GM21529 (cell line): ENCODE results near the gene PLEKHA7.
"Not testable (repeated sequence)": the region's sequence is repeated elsewhere in the genome, so short reads cannot be mapped to it uniquely, and the experiment has no call there.

Source experiments
- ATAC-seq: cut with Tn5 transposase; IDR thresholded peaks from one replicate; pipeline ENCODE4 v1.9.1; 2021; ENCODE audit not compliant: unreplicated experiment

The PLEKHA7 gene

DNA sequence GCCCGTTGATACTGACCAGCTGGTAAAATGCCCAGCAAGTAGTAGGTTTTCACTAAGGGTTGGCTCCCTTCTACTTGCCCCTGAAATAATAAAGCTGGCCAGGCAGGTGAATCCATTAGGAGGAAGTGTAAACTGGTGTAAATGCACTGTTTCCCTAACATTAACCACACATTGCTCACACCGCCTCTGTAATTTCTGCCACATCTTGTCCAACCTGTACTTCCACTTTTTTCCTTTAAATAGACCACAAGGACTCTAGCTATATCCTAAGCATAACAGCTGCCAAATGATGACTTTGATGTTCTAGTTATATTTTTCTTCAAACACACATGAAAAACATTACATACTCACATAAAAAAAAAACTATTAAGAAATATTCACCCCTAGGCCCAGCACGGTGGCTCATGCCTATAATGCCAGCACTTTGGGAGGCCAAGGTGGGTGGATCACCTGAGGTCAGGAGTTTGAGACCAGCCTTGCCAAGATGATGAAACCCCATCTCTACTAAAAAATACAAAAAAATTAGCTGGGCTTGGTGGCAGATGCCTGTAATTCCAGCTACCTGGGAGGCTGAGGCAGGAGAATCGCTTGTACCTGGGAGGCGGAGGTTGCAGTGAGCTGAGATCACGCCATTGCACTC is 95.6 kb downstream of the PLEKHA7 start:
- ATAC-seq: not testable (repeated sequence)

DNA sequence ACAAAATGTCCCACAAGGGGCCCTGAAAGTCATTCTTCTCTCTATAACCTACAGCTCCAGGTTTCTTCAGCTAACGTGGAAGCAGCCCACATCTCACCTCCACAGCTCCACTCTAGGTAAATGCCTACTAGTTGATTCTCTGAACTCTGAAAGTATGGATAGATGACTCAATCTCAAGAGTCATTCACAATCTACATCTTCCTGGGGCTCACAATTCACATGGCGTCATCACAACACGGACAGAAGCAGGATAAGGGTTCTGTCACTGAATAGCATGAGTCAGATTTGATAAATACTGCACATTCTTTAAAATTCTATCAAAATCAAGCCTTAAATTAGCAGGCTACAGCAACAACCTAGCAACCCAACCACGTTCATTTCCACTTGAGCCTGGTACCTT is 96.3 kb downstream of the PLEKHA7 start:
- no peak for ATAC-seq

DNA sequence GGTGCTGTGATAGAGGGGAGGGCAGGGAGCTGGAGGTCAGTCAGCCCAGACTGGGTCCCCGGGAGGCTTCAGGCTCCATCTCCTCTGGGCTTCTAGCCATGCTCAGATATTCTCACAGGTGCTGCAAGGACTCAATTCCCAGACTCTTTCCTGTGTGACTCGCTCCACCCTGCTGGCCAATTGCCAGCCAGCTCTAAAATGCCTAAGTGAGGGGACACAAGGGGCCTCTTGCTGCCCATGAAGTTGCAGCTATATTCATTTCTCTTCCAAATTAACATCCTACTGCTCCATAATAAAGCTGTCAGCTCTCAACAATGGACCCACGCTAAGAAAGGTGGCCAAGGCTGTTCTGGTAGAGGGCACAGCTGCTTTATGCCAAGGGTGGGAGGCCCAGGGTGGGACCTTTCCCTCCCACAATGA is 101.5 kb downstream of the PLEKHA7 start:
- no peak for ATAC-seq

DNA sequence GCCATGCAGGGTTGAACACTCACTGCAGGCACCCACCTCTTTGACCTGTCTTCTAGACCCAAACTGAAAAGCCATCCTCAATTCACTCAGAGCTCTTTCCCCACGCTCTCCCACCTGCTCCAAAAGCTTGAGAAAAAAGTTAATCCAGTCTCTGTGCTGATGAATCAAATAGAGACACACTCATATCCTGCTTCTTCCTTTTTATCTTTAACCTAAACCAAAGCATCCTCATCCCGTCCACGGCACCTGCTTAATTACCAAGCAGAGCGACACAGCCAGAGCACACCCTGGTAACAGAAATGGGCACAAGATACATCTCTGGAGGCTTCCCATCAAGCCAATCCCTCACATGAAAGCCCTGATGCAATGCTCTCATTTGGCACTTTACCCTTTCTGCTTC is 102.6 kb downstream of the PLEKHA7 start:
- no peak for ATAC-seq

DNA sequence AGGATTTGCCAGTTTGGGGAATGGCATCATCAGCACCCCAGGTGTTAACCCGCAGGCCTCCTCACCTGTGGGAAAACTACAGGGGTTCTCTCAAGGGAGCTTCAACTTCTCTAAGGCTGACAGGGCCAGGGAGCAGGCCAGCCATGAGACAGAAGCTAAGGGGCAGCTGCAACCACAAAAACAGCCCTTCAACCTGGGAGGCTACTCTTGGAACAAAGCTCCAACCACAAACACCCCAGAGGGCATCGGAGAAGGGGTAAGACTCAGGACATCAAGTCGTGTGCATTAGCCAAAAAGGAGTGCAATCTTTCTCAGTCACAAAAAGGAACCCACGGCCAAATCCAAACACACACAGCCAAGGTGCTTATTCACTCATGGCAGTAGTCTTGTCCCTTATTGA is 103.0 kb downstream of the PLEKHA7 start:
- ATAC-seq: no peak

DNA sequence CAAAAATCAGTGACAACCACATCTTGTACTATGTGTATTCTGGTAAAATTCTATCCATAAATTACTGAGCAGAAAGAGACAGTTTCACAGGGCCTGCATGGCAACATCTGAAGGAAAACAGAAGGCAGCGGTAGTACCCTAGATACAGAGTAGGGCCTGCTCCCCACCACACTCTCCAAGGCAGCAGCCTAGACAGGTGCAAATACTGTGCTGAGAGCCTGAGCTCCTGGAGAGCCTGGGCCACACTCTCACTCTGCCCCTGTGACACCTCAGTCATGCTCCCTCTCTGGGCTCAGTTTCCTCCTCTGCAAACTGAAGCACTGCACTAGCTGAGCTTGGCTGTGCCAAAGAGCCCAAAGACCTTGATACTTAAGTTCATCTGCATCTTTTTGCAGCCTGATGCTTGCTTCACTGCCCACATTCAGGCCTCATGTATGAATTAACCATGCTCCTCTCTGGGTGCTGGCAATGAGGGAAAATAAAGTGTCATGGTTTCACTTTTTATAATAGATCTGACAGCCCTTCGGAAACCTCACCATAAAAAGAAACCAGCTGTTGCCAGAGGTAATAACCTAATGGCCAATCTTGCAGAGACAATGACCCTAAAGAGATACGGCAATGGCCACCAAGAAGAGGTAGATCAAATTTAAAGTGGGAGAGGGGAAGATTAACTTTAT is 104.7 kb downstream of the PLEKHA7 start:
- peak; percentile 80 for ATAC-seq

DNA sequence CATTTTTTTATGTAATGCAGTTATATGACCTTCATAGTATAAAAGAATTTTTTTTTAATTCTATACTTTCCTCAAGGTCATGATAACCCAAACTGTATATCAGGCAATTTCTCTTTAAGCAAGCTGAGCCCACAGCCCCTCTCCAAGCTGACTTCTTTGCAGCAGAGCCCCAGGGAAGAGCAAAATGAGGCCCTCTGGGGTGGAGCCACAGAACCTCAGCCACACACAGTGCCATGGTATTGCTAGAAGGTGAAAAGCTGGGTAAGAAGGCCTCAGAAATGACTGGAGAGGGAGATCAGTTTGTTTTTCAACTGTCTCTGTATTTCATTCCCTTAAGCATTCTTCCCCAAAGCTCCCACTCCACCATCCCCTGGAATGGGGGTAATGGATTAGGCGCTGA is 108.8 kb downstream of the PLEKHA7 start:
- ATAC-seq: no peak

DNA sequence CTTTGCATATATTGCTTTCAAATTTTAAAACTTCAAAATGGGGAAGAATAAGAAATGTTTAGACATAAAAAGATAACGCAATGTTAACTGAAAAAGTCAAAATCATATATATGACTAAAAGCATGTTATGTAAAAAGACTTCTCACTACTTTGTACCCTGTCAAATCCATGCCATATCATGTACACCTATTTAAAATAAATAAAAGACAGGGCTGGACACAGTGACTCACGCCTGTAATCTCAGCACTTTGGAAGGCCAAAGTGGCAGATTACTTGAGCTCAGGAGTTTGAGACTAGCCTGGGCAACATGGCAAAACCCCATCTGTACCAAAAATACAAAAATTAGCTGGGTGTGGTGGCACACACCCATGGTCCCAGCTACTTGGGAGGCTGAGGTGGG is 109.5 kb downstream of the PLEKHA7 start:
- not testable (repeated sequence) for ATAC-seq

DNA sequence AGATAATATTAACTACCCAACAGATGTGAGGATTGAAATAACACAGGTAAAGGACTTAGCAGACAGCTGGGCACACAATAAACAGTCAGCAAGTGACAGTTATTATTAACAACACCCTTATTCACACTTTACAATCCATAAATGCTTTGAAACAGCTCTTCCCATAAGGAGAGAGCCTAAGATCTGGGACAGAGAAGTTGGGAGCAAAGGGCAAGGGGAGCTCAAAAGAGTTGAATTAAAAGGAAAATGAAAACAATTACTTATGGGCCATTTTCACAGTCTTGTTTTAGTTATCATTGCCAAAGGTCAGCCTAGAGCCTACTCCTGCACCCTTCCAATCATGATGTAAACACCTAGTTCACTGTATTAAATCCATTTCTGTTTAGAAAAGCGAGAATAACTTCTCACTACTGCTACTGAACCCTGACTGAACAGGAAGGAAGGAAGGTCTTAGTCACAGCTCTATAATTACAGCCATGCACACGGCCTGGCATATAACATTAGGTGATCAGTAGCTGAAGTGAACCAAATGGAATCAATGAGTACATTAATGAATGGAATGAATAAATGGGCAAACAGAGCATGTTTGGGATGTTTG is 111.3 kb downstream of the PLEKHA7 start:
- ATAC-seq: peak; percentile 68

DNA sequence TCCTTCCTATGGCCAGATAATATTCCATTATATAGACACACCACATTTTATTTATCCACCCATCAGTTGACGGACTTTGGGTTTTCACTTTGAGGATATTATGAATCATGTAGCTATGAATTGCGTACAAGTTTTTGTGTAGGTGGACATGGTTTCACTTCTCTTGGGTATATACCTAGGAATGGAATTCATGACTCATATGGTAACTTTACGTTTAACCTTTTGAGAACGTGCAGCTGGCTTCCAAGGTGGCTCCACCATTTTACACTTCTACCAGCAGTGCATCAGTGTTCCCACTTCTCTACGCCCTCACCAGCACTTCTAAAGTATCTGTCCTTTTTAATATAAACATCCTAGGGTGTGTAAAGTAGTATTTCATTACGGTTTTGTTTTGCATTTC is 112.0 kb downstream of the PLEKHA7 start:
- ATAC-seq: peak; percentile 82

DNA sequence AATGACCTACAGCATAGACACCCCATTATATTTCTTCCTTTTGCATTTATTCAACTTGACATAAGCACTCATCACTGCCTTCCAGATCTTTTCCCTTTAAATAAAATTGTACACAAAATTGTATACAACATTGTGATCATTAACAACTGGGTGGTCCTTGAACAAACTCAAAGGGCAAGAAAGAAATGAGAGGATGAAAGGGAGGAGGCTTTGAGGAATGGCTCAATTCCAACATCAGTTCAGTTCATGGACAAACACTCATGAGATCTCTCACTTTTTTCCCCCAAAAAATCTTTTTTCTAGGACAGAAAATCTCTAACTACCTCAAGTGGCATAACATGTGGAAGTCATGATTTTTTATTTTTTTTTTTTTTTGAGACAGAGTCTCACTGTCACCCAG is 113.7 kb downstream of the PLEKHA7 start:
- ATAC-seq: no peak

DNA sequence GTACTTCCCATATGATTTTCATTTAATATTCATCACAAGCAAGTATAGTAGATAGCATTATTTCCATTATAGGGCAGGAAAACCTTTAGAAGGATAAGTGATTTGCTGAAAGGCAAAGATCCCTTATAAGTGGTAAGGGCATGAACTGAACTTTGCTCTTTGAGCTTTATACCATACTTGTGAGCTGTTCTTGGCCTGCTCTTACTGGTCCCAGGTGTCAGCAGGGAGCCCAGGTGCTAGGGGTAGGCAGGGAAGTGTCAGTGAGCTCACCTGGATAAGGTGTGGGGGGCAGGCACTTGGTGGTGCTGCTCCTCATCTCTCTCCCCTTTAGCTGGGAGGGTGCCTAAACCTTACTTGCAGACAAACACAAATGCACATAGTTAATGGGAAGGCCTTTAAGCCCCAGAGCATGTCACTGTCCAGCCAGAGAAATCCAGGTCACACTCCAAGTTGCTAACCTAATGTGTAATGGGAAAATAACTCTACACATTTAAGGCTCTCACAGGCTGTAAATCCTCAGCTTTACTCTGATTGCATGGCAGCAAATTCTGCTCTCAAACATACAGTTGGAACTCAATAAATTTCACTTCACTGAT is 114.4 kb downstream of the PLEKHA7 start:
- ATAC-seq: no peak

DNA sequence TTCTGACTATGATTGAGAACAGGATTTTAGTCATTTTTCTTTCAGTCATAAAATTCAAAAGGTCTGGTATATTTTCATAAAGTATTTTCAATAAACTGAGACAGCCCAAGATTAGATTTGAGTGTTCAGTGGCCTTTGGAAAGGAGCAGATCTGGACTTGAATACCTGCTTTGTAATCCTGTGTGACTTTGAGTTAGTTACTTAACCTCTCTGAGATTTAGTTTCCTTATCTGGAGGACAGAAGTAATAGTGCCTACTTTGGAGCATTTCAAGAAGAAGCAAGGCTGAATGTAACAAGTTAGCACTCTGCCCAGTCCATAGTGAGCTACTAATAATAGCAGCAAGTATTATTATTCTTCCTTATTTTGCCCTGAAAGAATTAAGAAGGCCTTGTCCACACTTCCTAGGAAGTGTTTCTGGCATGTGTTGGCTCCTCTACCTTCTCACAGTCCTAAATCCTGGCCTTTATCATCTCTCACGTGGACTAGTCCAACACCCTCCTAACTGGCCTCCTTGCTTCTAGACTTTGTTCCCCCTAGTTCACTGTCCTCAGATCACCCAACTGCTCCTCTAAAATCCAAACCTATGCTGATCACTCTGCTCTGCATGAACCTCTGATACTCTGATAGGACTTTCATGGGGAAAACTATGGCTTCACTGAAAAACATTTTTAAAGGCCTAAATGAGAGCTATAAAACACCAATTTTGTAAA is 115.8 kb downstream of the PLEKHA7 start:
- no peak for ATAC-seq

DNA sequence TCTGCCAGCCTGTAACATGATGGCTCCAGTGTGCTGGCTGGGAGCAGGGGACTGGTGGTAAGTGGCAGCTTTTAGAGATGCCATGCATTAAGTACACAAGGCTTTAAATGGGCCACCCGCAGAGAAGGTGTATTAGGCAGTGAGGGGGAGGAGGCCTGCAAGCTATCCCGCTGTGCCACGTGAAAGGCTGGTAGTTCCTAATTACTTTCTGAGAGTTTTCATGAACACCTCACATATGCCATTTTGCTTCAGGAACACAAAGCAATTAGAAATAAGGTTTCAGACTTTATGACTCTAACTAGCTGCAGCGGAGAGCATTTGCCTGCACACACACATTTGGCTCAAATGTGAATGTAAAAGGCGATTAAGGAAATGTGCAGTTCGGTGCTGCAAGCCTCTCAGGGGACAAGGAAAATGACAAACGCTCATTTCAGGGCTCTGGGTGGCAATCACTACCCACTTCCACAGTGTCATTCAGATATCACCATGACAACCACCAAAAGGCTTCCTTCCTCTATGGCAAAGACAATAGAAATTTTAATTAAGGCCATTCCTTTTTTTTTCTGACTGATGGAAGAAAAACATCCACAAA is 116.6 kb downstream of the PLEKHA7 start:
- no peak for ATAC-seq

DNA sequence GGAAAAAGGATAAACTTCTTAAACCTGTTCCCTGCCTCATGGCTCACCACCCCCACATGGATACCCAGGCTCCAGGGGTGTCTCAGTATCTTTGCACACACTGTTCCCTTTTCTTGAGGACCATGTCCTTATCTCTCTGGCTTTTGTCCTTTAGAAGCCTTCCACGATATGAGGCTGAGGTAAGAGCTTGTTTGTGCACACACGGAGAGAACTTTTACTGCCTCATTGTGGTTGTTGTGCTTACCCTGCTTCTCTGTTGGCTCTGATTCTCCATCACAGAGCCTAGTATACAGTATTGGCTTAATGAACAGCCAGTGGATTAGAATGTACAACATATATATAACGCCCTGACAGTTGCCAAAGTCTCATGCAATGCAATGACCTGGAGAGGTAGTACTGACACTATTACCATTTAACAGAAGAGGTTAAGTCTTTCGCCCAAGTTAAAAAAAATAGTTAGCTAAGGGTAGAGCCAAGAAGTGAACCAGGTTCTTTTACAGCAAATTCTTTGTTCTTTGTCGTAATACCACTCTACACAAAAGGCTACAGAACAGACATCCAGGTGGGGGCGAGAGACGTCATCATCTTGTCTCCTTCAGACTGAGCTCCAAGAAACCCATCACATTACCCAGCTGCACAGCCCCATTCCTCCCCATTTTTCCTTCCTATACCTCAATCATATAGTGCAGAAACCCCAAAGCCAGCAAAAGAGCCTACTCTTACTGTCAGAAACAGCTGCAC is 117.3 kb downstream of the PLEKHA7 start:
- no peak for ATAC-seq

DNA sequence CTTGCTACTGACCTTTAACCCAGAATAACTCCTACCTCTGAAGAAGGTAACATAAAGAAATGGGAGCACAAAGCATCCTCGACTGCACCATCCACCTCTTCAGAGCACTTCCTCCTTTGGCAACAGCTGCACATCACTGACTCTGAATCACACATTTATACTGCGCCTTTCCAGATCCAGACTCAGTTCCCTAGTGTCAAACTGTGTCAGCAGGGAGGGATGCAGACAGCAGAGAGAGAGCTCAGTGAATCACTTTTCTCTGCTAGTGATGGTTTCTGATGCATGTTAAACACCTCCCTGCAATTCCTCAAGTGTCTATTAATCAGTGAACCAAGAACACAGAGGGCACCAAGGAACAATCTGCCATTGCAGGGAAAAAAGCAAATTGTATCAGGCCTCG is 118.9 kb downstream of the PLEKHA7 start:
- ATAC-seq: no peak

DNA sequence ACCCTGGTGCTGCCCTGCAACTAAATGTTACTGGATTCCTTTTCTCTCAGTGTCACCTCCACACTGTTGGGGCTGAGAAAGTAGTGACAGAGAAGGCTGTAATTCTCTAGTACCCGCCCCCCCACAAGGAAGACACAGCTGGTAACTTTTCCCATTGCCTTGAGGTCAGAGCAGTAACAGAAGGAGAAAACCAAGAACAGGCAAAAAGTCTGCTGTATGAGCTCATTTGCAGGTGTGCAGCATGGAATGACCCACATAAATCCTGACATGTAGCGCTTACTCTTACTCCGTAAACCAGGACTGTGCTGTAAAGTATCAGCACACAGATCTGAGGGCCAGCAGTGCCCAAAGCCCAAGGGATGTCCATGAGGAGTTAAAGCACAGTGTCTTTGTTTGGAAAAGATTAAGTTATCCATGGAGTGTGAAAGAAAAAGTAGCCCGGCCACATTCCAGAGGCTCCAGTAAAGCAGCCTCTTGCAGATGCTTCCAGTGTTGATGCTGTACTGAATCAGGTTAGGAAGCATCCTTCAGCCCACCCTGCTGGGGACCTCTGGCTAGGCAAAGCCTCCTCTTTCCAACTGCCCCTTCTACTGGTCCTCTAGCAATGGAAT is 120.7 kb downstream of the PLEKHA7 start:
- ATAC-seq: no peak

DNA sequence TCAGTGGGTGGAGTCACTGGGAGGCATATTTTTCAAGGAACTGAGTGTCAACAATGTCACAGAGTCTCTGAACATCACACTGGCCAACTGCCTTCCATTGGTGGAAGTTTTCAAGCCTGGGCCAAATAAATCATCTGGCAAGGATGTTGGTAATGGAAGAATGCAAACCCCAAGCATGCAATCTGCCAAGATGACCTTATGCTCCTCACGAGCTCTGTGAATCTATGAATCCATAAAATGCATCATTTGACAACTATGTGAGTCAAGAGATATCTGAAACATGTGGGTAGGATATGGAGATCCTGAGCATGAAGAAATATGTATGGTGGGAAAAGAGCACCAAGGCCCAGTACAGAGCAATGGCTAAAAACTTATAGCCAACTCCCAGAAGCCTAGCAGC is 122.2 kb downstream of the PLEKHA7 start:
- no peak for ATAC-seq

DNA sequence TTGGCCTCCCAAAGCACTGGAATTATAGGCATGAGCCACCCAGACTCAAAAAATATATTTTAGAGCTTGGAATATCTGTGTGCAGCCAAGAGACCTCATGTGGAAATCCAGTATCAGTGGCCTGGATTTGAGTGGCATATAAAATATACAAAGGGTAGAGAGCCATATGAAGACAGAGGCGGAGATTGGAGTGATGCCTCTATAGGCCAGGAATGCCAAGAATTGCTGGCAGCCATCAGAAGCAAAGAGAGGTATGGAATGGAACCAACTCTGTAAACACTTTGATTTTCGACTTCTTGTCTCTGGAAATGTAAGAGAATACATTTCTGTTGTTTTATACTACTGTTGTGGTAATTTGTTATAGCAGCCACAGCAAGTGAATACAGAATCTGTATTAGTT is 123.0 kb downstream of the PLEKHA7 start:
- ATAC-seq: no peak

DNA sequence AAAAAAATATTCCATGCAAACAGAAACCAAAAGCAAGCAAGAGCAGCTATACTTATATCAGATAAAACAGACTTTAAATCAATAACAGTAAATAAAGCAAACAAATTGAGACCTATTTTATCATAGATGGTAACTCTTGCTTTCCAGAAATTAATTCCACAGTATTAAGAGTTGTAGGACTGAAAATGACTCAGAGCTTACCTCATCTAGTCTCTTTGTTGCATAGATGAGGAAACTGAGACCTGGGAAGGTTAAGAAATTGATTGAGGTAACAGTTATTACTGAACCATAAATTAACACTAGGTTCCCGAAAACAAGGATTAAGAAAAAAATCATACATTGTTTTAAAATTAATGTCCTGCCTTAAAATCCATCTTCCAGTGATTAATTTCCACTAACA is 123.8 kb downstream of the PLEKHA7 start:
- ATAC-seq: no peak
